Measurements from ENCODE around the gene RMI2. TPM values are rescaled to one million over a fixed set of nuclear protein-coding genes. Genes with fewer than 3 reads are reported as not detected.

Gene RMI2
- total and polyA plus RNA-seq, 11 donors, result 0.23 to 6.6 (median 0.76) TPM; not detected in 2

DNA sequence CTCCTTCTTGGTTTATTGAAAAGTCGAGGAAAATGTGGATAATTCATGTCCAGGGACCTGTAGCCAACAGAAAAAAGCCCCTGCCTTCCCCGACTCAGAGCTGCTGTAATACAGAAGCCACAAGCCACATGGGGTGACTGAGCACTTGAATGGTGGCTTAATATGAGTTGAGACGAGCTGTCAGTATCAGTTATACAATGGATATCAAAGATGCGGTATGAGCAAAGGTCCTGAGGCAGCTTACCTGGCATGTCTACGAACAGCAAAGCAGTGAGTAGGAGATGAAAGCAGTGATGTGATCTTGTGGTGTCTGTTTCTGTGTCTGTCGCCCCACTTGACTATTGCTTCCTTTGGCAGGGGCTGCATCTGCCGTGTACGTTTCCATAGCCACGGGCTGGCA, 12.2 kb upstream of the RMI2 start:
- H3K9me3 ChIP-seq, result no peaks in the 10 kb centered on the region
- DNase-seq, result peak in 1 of 5 donors; percentile 14
- H3K4me1 ChIP-seq, result peaks cover 0 to 18% (median 9%) of the 10 kb centered on the region in 12 donors
- 67 to 91% (median 78%) methylated on average over 8 to 9 of the region's 9 CpGs for WGBS, 4 donors
- H3K27me3 ChIP-seq, result no peaks in the 10 kb centered on the region
- ATAC-seq, result no peak
- H3K36me3 ChIP-seq, result no peaks in the 10 kb centered on the region
- intact Hi-C loops (cut with DNase I), result no loop called here
- TF ChIP-seq POLR2A (IDR thresholded peaks at IDR 0.05), result no peak
- TF ChIP-seq, protein P1, sequence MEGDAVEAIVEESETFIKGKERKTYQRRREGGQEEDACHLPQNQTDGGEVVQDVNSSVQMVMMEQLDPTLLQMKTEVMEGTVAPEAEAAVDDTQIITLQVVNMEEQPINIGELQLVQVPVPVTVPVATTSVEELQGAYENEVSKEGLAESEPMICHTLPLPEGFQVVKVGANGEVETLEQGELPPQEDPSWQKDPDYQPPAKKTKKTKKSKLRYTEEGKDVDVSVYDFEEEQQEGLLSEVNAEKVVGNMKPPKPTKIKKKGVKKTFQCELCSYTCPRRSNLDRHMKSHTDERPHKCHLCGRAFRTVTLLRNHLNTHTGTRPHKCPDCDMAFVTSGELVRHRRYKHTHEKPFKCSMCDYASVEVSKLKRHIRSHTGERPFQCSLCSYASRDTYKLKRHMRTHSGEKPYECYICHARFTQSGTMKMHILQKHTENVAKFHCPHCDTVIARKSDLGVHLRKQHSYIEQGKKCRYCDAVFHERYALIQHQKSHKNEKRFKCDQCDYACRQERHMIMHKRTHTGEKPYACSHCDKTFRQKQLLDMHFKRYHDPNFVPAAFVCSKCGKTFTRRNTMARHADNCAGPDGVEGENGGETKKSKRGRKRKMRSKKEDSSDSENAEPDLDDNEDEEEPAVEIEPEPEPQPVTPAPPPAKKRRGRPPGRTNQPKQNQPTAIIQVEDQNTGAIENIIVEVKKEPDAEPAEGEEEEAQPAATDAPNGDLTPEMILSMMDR (IDR thresholded peaks at IDR 0.05), result no peak
- no peak overlapping the region for H3K27ac ChIP-seq
- H3K4me3 ChIP-seq, result no peak overlapping the region

DNA sequence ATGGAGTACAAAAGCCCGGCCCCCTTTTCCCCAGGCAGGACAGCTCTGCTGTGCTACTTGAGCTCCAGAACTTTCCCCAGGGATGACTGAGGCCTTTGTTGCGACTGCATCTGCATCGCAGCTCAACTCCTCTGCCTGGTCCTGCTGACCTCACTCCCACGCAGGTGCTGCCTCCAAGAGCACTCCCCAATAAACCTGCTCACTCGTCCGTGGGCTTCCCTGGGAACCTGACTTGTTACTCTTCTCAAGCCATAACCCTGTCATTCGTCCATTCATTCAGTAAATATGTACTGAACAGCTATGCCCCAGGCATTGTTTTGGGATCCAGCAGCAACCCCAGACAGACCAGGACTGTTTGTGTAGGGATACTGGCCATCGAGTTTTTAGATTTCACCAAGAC, 11.6 kb upstream of the RMI2 start:
- H3K27ac ChIP-seq, result no peak overlapping the region
- H3K9me3 ChIP-seq, result no peaks in the 10 kb centered on the region
- 63 to 74% (median 66%) methylated on average over 7 to 8 of the region's 8 CpGs for WGBS, 4 donors
- H3K36me3 ChIP-seq, result no peaks in the 10 kb centered on the region
- peaks cover 0 to 12% (median 5%) of the 10 kb centered on the region in 12 donors for H3K4me1 ChIP-seq
- ATAC-seq (no peak), DNase-seq (peak in 1 of 5 donors; percentile 12)
- no peak overlapping the region for H3K4me3 ChIP-seq
- intact Hi-C loops (cut with DNase I), result no loop called here
- no peaks in the 10 kb centered on the region for H3K27me3 ChIP-seq
- no peak for TF ChIP-seq POLR2A (IDR thresholded peaks at IDR 0.05)
- TF ChIP-seq, protein P1 (IDR thresholded peaks at IDR 0.05), result no peak

DNA sequence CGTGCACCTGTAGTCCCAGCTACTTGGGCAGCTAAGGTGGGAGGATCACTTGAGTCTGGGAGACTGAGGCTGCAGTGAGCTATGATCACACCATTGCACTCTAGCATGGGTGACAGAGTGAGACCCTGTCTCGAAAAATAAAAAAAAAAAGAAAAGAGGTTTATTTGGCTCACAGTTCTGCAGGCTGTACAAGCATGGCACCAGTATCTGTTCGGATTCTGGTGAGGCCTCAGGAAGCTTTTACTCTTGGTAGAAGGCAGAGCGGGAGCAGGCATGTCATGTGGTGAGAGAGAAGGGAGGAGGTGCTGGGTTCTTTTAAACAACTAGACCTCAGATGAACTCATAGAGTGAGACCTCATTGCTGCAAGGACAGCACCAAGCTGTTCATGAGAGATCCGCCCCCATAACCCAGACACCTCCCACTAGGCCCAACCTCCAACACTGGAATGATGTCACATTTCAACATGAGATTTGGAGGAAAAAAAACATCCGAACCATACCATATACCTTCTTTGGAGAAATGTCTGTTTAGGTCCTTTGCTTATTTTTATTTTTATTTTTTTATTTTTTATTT, 10.3 kb upstream of the RMI2 start:
- intact Hi-C loops (cut with DNase I), result no loop called here
- Histone ChIP-seq H3K4me3 (no peak overlapping the region), H3K27ac (no peak overlapping the region), H3K36me3 (no peaks in the 10 kb centered on the region), H3K27me3 (no peaks in the 10 kb centered on the region), H3K4me1 (no peaks in the 10 kb centered on the region), H3K9me3 (no peaks in the 10 kb centered on the region)
- DNase-seq (peak in 1 of 5 donors; percentile 11), ATAC-seq (no peak)
- TF ChIP-seq, protein P1 (IDR thresholded peaks at IDR 0.05), result no peak
- no peak for TF ChIP-seq POLR2A (IDR thresholded peaks at IDR 0.05)
- WGBS, 4 donors, result 88 to 92% (median 90%) methylated on average over 6 of the region's 6 CpGs

DNA sequence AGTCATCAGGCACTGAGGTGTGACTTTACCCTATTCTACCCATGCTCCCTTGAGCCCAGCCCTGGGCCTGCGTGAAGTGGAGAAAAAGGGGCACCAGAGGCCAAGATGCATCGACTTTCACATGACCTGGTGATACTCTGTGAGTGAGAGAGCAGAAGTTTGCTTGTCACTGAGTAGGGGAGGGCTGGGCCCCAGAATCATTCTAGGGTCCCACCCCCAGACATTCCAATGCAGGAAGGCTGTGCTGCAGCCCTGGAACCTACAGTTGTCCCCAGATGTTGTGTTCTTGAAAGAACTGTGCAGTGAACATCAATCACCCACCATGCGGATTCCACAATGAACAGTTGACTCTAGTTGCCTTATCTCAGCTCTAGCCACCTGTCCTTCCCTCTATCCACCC, 6.2 kb upstream of the RMI2 start:
- no peaks in the 10 kb centered on the region for H3K36me3 ChIP-seq
- no peak overlapping the region for H3K4me3 ChIP-seq
- peak in 1 of 5 donors; percentile 2 for DNase-seq
- ATAC-seq, result no peak
- 68 to 83% (median 75%) methylated on average over 3 of the region's 3 CpGs for WGBS, 4 donors
- no peak overlapping the region for H3K27ac ChIP-seq
- intact Hi-C loops (cut with DNase I), result no loop called here
- TF ChIP-seq, protein P1 (IDR thresholded peaks at IDR 0.05), result no peak
- TF ChIP-seq POLR2A (IDR thresholded peaks at IDR 0.05), result no peak
- H3K9me3 ChIP-seq, result no peaks in the 10 kb centered on the region
- no peaks in the 10 kb centered on the region for H3K27me3 ChIP-seq
- no peaks in the 10 kb centered on the region for H3K4me1 ChIP-seq
